Measurements from ENCODE around the gene PTPRE. TPM values are rescaled to one million over a fixed set of nuclear protein-coding genes. Genes with fewer than 3 reads are reported as not detected.

The PTPRE gene
- total RNA-seq, 1 donor from 2014 or later, result 0.21 TPM

DNA sequence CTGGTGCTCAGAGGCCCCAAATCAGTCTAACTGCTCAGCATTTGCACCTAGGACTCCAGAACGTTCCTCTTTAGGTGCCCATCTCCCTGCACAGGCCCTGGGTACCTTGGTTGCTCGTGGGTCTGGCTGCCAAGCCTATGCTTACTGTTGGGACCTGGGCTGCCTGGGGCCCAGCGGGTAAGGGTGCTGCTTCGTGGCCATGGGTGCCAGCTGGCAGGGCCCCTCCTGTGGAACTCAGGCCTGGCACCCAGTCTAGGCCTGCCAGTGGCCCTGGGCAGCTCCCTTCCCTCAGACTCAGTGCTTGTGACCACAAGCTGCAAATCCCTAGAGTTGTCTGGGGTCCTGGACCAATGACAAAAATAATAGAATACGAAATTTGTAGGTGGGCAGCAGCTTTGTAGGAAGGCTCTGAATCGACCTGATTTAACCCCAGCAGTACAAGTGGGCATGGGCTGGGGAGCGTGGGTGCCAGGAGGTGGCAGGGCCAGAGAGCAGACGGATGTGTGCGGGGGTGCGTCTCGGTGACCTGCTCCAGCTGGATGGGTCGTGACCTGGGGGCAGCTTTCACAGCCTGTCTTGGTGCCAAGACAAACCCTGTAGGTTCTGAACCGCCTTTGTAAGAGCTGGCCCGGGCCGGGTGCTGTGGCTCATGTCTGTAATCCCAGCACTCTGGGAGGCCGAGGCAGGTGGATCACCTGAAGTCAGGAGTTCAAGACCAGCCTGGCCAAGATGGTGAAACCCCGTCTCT is 149.6 kb downstream of the PTPRE start:
- H3K4me2 ChIP-seq, result no peak overlapping the region
- H3K27me3 Mint-ChIP-seq (ENCODE audit: insufficient read depth, low read depth), result peaks cover 2% of the 10 kb centered on the region
- no peak overlapping the region for H2AFZ ChIP-seq (replicated peaks)
- H3K4me1 ChIP-seq, result no peaks in the 10 kb centered on the region
- H3K27me3 ChIP-seq, result no peaks in the 10 kb centered on the region
- TF ChIP-seq EZH2phosphoT487 (IDR thresholded peaks at IDR 0.05) (no peak), EZH2 (IDR thresholded peaks at IDR 0.05) (no peak)
- TF ChIP-seq, protein P1, sequence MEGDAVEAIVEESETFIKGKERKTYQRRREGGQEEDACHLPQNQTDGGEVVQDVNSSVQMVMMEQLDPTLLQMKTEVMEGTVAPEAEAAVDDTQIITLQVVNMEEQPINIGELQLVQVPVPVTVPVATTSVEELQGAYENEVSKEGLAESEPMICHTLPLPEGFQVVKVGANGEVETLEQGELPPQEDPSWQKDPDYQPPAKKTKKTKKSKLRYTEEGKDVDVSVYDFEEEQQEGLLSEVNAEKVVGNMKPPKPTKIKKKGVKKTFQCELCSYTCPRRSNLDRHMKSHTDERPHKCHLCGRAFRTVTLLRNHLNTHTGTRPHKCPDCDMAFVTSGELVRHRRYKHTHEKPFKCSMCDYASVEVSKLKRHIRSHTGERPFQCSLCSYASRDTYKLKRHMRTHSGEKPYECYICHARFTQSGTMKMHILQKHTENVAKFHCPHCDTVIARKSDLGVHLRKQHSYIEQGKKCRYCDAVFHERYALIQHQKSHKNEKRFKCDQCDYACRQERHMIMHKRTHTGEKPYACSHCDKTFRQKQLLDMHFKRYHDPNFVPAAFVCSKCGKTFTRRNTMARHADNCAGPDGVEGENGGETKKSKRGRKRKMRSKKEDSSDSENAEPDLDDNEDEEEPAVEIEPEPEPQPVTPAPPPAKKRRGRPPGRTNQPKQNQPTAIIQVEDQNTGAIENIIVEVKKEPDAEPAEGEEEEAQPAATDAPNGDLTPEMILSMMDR (IDR thresholded peaks at IDR 0.05), result no peak
- no peaks in the 10 kb centered on the region for H3K36me3 ChIP-seq
- no peaks in the 10 kb centered on the region for H3K36me3 Mint-ChIP-seq
- H3K9me3 ChIP-seq (ENCODE audit: low read depth), result no peaks in the 10 kb centered on the region
- H4K20me1 ChIP-seq (ENCODE audit: low read depth), result no peaks in the 10 kb centered on the region
- no peak overlapping the region for H3K27ac ChIP-seq
- no peak overlapping the region for H3K9ac ChIP-seq
- H3K79me2 ChIP-seq (ENCODE audit: low read depth), result no peaks in the 10 kb centered on the region
- H3K4me1 Mint-ChIP-seq, result no peaks in the 10 kb centered on the region
- no peaks in the 10 kb centered on the region for H3F3A ChIP-seq (ENCODE audit: low read depth)
- no peak overlapping the region for H3K4me3 Mint-ChIP-seq
- H3K4me3 ChIP-seq, result no peak overlapping the region
- H3K9me3 Mint-ChIP-seq, result no peaks in the 10 kb centered on the region
- no peak for DNase-seq (ENCODE audit: low spot score)
- no peak overlapping the region for H3K27ac Mint-ChIP-seq

DNA sequence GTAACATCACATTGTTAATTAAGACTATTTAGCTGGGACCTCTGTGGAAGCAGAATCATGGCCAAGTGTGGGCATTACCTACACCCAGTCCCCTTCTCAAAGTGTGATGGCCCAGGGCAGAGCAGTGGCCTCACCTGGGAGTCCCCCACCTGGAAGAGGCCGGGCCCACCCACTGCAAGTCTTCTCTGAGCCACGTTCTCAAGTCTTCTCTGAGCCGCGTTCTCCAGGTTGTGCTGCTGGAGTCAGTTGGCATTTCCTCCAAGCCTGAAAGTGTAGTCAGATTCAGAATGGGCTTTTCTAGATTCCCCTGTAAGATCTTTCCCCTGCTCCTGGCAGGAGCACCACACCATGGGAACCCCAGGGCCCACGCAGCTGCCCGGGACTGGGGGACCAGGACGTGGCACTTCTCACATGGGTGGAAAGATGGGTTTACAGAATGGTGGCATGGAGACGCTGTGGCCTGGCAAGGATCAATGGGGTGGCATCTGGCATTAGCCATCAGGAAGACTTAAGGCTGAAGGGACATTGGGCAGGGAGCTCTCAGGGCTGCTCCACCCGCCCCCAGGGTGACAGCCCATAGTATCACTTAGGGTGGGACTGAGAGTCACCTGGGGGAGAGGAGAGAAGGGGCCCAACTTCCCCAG is 151.3 kb downstream of the PTPRE start:
- Mint-ChIP-seq H3K27ac (no peak overlapping the region), H3K36me3 (no peaks in the 10 kb centered on the region), H3K9me3 (no peaks in the 10 kb centered on the region), H3K4me1 (peaks cover 14% of the 10 kb centered on the region), H3K27me3 (ENCODE audit: insufficient read depth, low read depth) (peaks cover 2% of the 10 kb centered on the region), H3K4me3 (no peak overlapping the region)
- no peak overlapping the region for H3K4me3 ChIP-seq
- H3K9ac ChIP-seq, result no peak overlapping the region
- H2AFZ ChIP-seq (replicated peaks), result no peak overlapping the region
- H3K36me3 ChIP-seq, result no peaks in the 10 kb centered on the region
- H3K27me3 ChIP-seq, result no peaks in the 10 kb centered on the region
- no peaks in the 10 kb centered on the region for H3K79me2 ChIP-seq (ENCODE audit: low read depth)
- TF ChIP-seq, protein P1 (IDR thresholded peaks at IDR 0.05), result no peak
- no peak for TF ChIP-seq EZH2phosphoT487 (IDR thresholded peaks at IDR 0.05)
- no peak for TF ChIP-seq EZH2 (IDR thresholded peaks at IDR 0.05)
- peaks cover 11% of the 10 kb centered on the region for H3K4me1 ChIP-seq
- no peak for DNase-seq (ENCODE audit: low spot score)
- H3K9me3 ChIP-seq (ENCODE audit: low read depth), result no peaks in the 10 kb centered on the region
- H3F3A ChIP-seq (ENCODE audit: low read depth), result no peaks in the 10 kb centered on the region
- H4K20me1 ChIP-seq (ENCODE audit: low read depth), result no peaks in the 10 kb centered on the region
- no peak overlapping the region for H3K4me2 ChIP-seq
- H3K27ac ChIP-seq, result no peak overlapping the region

DNA sequence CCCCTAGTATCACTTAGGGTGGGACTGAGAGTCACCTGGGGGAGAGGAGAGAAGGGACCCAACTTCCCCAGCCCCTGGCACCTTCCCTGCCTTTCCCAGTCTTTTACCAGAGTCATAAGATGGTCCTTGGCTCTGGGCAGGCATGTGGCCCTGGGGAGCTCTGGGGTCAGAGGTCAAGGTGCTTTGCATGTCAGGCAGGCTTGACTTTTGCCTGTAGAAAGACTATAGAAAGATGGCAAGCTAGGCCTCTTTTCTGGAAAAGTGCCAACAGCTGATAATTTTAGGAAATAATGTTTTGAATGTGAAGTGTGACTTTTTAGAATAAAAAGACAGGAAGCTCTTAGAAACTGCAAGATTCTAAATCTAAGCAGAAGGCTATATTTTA is 151.8 kb downstream of the PTPRE start:
- DNase-seq (ENCODE audit: low spot score), result no peak
- peaks cover 16% of the 10 kb centered on the region for H3K4me1 ChIP-seq
- no peak overlapping the region for H3K4me3 Mint-ChIP-seq
- no peaks in the 10 kb centered on the region for H3K9me3 Mint-ChIP-seq
- no peaks in the 10 kb centered on the region for H3K27me3 ChIP-seq
- no peaks in the 10 kb centered on the region for H3F3A ChIP-seq (ENCODE audit: low read depth)
- H3K4me3 ChIP-seq, result no peak overlapping the region
- H3K79me2 ChIP-seq (ENCODE audit: low read depth), result no peaks in the 10 kb centered on the region
- no peaks in the 10 kb centered on the region for H4K20me1 ChIP-seq (ENCODE audit: low read depth)
- H3K4me2 ChIP-seq, result no peak overlapping the region
- H3K27ac Mint-ChIP-seq, result no peak overlapping the region
- no peaks in the 10 kb centered on the region for H3K9me3 ChIP-seq (ENCODE audit: low read depth)
- H3K4me1 Mint-ChIP-seq, result peaks cover 19% of the 10 kb centered on the region
- no peak overlapping the region for H2AFZ ChIP-seq (replicated peaks)
- no peak overlapping the region for H3K9ac ChIP-seq
- no peak for TF ChIP-seq EZH2phosphoT487 (IDR thresholded peaks at IDR 0.05)
- TF ChIP-seq, protein P1 (IDR thresholded peaks at IDR 0.05), result no peak
- no peak for TF ChIP-seq EZH2 (IDR thresholded peaks at IDR 0.05)
- no peaks in the 10 kb centered on the region for H3K36me3 ChIP-seq
- no peak overlapping the region for H3K27ac ChIP-seq
- no peaks in the 10 kb centered on the region for H3K36me3 Mint-ChIP-seq
- peaks cover 2% of the 10 kb centered on the region for H3K27me3 Mint-ChIP-seq (ENCODE audit: insufficient read depth, low read depth)

Data from neural progenitor cell (in vitro differentiated cells).